Measurements from ENCODE around the gene SNED1.
A peak's percentile ranks its signal among the peaks of the same experiment; 100 is the strongest.

Gene SNED1

DNA sequence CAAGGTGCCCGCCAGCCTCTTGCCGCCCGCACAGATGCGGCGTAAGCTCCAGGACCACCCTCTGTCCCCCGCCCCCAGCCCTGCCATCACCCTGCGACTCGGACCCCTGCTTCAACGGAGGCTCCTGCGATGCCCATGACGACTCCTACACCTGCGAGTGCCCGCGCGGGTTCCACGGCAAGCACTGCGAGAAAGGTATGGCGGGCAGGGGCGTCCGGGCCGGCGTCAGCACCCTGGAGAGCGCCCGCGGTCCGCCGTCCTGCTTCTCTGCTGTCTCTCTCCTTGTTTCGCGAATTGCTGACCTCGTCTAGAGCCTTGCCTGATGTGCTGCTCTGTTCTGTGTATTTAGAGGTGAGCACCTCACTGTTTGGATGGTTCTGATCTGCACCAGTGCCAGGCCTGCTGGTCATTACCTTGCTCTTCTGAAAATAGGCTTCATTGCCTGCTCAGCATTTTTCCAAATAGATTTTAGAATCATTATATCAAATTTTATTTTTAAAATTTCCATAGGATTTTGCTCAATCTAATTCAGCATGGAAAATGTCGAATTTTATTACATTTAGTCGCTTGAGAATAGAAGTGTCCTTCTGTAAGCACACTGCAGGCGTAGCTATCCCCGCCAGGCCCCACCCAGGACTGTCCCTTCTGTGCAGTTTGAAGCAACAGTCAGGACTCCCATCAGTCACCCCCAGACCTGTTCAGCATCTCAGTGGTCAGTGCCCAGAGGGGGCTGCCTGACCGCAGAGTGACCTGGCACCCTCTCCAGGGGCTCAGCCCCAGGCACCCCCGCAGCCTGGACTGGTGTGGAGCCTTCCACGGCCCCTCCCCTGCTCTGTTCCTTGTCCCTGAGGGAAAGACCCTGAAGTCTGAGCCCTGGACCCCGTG, 51.6 kb downstream of the SNED1 start:
- peak in 1 of 2 experiments; percentile 17 for DNase-seq

DNA sequence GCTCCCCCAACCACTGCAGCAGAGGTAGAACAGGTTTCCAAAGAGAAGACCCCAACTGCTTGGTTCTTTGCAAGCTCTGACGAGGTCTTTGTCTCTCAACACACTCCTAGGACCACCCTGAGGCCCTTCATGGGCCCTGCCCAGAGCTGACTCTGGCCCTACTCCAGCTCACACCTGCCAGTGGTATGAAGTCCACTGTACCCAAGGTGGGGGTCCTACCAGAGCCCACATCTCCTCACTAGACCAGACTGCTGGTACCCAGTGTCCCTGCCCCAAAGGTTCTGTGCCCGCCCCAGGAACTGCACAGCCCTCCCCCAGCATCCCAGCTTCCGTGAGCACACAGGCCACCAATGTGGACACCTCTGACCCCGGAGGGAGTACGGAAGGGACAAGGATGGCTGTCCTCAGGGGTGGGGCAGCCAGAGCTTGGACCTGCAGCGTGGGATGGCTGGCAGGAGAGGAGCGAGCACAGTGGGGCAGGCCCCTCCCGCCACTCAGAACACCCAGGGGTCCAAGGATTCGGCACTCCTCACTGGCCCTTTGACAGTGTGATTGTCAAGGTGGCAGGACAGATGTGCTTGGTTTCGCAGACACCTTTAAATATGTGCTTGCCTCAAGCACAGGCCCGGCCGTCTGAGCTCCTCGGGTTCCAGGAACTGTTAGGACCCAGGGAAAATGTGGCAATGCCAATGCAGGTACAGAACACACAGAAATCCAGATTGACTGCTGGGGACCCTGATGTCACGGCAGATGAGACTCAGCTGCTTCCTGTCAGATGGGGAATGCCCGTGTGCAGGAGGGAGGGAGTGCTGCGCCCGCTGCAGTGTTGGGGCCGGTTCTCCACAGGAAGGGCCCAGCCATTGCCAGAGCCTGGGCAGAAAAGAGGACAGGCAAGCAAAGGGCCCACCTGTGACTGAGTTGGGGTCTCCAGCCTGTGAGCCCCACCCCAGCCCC, 52.5 kb downstream of the SNED1 start:
- DNase-seq, result no peak

DNA sequence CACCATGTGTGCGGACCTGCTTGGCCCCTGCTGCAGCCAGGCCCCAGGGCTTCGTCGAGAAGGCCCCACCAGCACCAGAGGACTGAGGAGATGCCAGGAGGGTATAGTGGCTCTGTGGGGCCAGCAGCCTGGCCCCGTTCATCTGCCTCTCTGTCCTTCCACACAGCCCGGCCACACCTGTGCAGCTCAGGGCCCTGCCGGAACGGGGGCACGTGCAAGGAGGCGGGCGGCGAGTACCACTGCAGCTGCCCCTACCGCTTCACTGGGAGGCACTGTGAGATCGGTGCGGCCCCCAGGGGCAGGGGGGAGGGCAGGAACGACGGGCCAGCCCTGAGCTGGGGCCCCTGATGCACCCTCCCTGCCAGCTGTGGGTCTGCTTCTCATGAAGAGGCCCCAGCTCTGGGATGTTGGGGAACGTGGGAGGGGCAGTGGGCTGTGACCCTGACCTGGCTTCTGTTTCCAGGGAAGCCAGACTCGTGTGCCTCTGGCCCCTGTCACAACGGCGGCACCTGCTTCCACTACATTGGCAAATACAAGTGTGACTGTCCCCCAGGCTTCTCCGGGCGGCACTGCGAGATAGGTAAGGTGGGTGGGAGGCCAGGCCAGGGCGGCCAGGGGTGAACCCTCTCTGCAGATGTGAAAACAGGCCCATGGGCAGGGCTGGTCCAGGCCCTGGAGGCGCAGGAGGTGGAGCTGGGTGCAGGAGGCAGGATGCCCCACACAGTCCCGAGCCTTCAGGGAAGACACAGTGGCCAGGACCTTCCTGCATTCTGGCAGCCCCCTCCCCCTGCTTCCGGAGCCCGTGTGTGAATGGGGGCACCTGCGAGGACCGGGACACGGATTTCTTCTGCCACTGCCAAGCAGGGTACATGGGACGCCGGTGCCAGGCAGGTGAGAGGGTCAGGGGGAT, 53.4 kb downstream of the SNED1 start:
- DNase-seq, result peak in 1 of 2 experiments; percentile 11

DNA sequence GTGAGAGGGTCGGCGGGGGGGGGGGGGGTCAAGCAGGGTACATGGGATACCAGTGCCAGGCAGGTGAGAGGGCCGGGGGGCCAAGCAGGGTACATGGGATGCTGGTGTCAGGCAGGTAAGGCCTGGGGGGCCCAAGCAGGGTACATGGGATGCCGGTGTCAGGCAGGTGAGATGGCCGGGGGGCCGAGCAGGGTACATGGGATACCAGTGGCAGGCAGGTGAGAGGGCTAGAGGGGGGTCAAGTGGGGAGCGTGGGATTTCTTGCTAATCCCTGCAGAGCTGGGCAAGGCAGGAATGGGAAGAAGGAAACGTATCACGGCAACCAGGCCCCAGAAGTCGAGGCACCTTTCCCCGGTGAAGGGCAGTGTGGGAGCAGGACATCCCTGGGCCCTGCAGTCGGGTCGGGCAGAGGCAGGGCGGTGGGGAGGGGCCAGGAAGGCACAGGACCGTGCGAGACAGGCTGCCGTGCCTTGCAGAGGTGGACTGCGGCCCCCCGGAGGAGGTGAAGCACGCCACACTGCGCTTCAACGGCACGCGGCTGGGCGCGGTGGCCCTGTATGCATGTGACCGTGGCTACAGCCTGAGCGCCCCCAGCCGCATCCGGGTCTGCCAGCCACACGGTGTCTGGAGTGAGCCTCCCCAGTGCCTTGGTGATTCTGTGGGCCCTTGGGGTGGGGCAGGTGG, 54.4 kb downstream of the SNED1 start:
- no peak for DNase-seq

DNA sequence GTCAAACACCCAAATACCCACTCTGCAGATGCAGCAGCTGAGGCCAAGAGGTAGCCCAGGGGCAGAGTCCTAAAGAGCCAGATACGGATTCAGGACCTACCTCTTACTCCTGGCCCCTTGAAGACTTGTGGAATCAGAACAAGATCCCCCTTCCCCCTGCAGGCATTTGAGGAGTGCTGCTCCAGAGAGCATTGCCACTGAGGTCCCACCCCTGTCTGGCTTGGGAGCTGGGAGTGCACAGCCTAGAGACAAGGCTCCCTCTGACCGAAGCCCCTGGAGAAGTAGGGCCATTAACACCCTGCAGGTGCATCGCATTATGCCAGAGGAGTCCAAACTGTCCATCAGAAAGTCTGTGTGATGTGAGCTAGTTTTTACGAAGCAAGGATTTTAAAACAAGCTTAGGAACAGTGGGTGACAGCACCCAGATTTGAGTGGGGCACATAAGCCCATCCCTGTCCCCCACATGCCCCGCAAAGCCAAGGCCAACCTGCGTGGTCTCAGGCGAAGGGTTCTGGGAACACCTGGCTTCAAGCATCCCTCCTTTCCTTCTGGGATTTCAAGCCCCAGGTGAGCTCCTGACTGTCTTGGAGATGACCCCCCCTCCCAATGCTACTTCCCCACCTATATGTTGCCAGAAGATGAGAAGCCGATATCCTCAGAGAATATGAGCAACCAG, 55.3 kb downstream of the SNED1 start:
- DNase-seq, result no peak

DNA sequence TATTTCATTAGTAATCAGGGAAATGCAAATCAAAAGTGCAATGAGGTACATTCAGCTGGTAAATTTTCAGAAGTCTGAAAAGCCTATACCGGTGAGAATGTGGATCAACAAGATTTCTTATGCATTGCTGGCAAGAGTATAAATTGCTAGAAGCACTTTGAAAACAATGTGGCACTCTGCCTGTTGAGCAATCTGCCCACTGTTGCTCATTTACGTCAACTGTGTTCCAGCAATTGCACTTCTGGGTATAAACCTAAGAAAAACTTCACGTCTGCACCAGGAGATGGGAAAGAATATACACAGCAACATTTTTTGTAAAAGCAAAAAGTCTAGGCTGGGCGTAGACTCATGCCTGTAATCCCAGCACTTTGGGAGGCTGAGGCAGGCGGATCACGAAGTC, 62.9 kb downstream of the SNED1 start:
- DNase-seq, result no peak

DNA sequence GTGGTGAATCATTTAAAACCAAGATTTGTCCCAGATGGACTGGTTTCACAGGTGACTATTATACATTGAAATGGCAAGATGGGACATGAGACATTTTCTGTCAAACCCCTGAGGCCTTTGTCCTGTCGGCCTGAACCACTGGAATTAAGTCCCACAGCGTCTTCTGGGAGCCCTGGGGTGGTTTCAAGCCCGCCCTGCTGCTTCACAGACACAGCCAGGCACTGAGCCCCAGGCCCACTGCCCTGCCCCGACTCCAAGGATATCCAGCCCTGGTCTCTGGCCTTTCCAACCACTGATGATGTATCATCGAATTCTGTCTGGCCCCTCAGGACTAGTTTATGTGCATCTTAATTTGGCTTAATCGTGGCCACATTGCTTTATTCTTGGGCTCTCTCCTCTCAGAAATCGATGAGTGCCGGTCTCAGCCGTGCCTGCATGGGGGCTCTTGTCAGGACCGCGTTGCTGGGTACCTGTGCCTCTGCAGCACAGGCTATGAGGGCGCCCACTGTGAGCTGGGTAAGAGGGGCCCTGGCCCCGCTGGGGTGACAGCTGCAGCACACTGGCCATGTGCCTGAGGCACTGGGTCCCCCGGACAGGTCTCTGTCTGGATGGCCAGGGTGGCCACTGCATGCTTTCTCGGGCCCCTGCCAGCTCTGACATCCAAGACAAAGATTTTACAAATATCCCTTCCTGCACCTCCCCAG, 64.1 kb downstream of the SNED1 start:
- DNase-seq, result peak in 1 of 2 experiments; percentile 6

DNA sequence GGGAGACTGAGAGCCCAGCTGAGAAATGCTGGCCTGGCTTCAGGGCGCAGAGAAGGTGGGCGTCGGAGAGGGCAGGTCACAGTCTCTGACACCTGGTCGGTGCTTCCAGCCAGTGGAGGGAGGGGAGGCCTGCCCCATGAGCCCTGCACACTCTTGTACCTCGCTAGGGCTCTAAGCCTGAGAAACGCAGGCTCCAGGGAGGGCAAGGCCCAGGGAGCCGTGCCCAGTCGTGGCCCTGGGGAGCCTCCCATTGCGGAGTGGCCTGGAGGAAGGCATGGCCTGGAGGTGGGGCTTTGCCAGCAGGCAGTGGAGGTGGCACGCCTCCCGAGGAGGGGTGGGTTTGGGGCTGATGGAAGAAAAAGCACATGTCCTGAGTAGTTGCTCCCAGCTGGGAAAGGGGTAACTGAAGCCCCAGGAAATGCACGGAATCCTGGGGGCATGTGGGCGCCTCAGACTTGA, 64.7 kb downstream of the SNED1 start:
- peak; percentile 8 to 12 for DNase-seq

DNA sequence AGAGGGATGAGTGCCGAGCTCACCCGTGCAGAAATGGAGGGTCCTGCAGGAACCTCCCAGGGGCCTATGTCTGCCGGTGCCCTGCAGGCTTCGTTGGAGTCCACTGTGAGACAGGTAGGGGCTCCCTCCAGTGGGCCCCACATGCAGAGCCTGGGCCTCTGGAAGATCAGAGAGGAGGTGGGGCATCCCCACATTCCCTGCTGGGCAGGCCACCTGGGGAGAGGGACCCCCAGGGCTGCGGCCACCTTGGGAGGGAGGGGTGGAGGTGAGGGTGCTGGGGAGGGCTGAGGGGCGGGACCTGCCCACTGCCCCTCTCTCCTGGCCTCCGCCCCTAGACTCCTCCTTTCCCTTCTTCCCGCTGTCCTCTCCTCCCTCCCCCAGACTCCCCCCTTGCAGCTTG, 65.2 kb downstream of the SNED1 start:
- DNase-seq, result peak in 1 of 2 experiments; percentile 12

DNA sequence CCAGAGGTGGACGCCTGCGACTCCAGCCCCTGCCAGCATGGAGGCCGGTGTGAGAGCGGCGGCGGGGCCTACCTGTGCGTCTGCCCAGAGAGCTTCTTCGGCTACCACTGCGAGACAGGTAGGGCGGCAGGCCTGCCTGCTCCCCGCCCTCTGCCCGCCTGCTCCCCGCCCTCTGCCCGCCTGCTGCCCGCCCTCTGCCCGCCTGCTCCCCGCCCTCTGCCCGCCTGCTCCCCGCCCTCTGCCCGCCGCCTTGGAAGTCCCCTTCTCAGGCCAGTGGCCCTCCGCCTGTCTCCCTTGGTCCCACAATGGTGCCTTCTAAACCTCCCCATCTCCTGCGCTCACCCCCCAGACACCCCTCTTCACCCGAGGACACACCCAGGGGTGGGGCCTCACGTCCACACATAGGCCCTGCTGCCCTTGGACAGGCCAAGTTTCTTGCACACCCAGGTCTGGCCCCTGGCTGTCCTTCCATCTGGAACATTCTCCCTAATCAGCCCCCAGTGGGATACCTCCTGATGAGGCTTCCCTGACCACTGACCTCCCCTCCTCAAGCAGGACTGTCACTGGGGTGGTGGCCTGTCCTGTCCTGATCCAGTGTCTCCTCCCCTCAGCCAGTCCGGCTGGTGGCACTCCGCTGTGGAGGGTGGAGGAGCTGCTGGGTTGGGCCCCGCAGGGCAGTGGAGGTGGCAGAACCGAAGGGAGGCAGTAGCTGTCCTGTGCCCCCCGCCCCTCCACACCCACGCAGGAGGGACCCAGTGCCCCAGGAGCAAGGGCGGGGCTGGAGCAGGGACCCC, 65.8 kb downstream of the SNED1 start:
- DNase-seq, result peak; percentile 65 to 75

DNA sequence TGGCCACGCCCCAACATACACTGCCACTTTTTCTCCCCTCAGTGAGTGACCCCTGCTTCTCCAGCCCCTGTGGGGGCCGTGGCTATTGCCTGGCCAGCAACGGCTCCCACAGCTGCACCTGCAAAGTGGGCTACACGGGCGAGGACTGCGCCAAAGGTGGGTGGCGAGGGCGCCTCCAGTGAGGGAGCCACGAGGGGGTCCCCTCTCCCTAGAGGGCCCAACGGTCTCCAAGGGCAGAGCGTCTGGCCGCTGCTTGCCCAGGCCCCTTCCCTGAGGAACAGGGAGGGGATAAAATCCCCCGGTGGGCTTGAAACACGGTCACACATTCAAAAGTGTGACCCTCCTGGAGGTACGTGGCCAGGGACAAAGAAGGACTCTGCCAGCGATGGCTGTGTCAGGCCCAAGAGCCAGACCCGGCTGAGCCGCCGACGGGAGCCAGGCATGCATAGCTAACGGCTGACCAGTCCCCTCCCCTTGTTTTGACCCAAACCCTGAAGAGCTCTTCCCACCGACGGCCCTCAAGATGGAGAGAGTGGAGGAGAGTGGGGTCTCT, 66.5 kb downstream of the SNED1 start:
- DNase-seq, result no peak

DNA sequence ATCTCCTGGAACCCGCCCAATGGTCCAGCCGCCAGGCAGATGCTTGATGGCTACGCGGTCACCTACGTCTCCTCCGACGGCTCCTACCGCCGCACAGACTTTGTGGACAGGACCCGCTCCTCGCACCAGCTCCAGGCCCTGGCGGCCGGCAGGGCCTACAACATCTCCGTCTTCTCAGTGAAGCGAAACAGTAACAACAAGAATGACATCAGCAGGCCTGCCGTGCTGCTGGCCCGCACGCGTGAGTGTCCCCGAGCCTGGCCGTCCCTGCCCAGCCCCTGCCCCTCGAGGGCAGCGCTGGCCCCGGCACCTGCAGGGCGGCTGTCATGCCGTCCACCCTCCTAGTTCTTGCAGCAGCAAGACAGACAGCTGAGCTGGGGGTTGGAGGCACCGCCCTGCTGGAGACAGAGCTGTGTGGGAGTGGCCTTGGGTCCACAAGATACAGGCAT, 67.0 kb downstream of the SNED1 start:
- DNase-seq, result peak in 1 of 2 experiments; percentile 12

DNA sequence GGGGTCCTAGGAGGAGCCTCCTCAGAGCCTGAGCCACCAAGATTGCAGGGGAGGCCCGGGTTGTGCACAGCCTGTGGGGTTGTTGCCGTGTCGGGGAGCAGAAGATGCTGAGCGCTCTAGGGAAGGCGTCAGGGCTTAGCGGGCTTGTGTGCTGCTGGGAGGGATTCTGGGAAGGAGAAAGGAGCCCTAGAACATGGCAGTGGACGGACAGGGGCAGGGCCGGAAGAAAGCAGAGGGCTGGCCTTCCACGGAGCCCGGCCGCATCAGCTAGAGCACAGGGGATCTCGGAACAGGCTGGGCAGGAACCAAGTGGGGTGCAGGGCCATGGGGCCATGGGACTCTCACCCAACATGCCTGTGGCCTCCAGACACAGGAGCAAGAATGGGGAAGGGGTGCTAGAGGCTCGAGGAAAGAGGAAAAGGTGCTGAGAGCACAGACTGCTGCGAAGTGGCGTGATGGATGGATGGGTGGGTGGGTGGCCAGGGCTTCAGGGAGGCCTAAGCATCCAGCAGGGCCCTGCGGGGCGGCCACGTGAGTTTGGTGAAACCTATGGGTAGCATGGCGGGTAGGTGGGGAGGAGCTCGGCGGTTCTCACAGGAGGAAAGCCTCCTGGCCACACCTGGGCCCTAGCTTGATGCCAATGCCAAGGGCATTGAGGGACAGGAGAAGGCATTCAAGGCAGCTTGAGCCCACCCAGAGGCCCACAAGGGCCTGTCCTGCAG, 67.9 kb downstream of the SNED1 start:
- peak in 1 of 2 experiments; percentile 14 for DNase-seq

DNA sequence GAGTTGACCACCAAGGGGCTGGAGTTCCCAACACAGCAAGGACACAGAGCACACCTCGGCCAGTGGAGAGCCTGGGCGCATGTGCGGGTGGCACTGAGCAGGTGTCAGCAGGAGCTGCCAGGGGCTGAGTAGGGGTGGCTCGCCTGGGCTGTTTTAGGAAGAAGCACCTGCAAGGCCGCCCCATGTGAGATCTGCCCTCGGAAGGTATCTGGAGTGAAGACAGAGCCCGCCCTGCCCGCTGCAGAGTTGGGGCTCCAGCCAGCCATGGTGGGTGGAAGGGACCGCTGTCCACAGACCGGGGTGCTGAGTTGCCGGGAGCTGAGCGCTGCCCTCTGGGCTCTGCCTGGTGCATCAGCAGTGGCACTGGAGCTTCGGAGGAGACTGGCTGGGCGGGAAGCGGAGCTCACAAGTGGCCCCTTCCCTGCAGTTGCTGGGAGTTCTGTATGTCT, 68.5 kb downstream of the SNED1 start:
- DNase-seq, result no peak

DNA sequence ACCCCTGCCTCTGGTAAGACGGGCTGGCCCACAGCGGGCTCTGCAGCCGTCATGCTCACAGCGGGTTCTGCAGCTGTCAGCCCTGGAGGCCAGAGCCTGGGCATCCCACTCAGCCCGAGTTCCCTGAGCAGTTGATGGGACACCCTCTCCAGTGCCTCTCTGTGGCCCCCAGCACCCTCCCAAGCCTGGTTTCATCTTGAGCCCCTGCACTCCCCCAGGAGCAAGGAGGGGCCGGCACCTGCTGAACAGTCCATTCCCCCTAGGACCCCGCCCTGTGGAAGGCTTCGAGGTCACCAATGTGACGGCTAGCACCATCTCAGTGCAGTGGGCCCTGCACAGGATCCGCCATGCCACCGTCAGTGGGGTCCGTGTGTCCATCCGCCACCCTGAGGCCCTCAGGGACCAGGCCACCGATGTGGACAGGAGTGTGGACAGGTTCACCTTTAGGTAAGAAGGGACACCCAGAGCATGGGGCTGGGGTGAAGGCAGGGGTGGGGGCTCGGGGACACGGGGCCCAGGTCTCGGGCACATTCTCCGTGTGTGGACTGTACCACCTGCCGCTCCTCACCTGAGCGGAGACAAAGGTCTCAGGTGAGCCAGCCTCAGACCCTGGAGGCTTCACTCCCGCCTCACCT, 69.2 kb downstream of the SNED1 start:
- DNase-seq, result no peak

DNA sequence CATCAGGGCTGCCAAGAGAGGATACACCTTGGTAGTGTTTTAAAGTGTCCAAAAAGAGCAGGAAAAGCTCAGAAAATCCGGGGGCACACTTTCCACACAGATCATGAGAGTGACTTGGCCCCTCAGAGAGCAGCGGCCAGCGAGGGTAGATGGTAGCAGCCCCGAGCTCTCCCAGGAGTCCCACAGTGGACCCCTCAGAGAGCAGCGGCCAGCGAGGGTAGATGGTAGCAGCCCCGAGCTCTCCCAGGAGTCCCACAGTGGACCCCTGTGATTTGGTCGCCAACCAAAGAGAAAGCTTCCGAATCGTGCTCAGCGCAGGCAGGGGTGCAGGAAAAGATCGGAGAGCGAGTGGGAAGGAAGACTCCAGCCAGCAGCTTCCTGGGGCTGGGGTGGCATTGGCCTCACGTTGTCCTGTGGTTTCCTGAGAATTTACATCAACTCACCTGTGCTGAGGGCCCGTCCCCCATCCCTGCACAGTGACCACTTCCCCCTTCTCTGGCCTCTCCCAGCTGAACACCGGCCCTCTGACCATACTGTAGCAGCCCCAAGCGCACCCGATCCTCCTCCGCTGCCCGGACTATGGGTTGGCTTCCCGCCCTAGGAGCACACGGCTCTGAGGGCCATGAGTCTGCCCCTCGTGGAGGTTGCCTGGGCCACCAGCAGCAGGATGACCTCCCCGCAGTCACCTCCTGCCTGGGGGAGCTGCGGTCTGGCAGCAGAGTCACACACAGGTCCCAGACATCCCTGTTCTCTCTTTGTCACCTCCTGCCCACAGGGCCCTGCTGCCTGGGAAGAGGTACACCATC, 69.9 kb downstream of the SNED1 start:
- no peak for DNase-seq

All from activated T-cell treated with anti-CD3 and anti-CD28 coated beads, Interleukin-2, amount 50 U/mL, for 48 hours (primary cell).